Neural cell (in vitro differentiated cells): ENCODE measurements around the gene NACC2. TPM values are rescaled to one million over a fixed set of nuclear protein-coding genes. Genes with fewer than 3 reads are reported as not detected.

Experiments
- H2AFZ ChIP-seq: fragments of 200-600, 300-800 bp; sonication (generic), shearing (Covaris generic); 2 replicates; pipeline ENCODE4 v1.6.0; 2014; ENCODE audit warnings: low read depth, mild to moderate bottlenecking, antibody characterized with exemption, low read length, moderate library complexity
- H3F3A ChIP-seq: fragments of 200-600 bp; shearing (Covaris generic); 2 replicates; pipeline ENCODE4 v1.6.1; 2016; ENCODE audit warnings: mild to moderate bottlenecking, moderate library complexity, mixed read lengths, antibody characterized with exemption, low read length; ENCODE audit not compliant: insufficient read depth, poor library complexity, severe bottlenecking
- H3K27ac ChIP-seq: fragments of 200-600, 300-800 bp; sonication (generic), shearing (Covaris generic); 2 replicates; pipeline ENCODE4 v1.5.1; 2014; ENCODE audit warnings: mild to moderate bottlenecking, low read length, moderate library complexity
- H3K27me3 ChIP-seq: fragments of 300-800, 200-600 bp; sonication (generic), shearing (Covaris generic); 2 replicates; pipeline ENCODE4 v1.6.0; 2014; ENCODE audit warnings: mild to moderate bottlenecking, low read depth, low read length, moderate library complexity; ENCODE audit not compliant: insufficient read depth
- H3K36me3 ChIP-seq: fragments of 300-800, 200-600 bp; sonication (generic), shearing (Covaris generic); 2 replicates; pipeline ENCODE4 v1.5.1; 2014; ENCODE audit warnings: mild to moderate bottlenecking, antibody characterized with exemption, low read length, moderate library complexity; ENCODE audit not compliant: insufficient read depth
- H3K4me2 ChIP-seq: fragments of 300-800, 200-600 bp; sonication (generic), shearing (Covaris generic); 2 replicates; pipeline ENCODE4 v1.6.0; 2014; ENCODE audit warnings: mild to moderate bottlenecking, low read length
- H3K4me3 ChIP-seq: fragments of 300-800, 200-600 bp; sonication (generic), shearing (Covaris generic); 2 replicates; pipeline ENCODE4 v1.5.1; 2014; ENCODE audit warnings: mild to moderate bottlenecking, low read length, moderate library complexity
- H3K79me2 ChIP-seq: fragments of 200-600 bp; shearing (Covaris generic); replicated peaks from 2 replicates; pipeline ENCODE4 v1.6.0; 2014; ENCODE audit warnings: mild to moderate bottlenecking, low read length, moderate library complexity; ENCODE audit not compliant: insufficient read depth
- H3K9ac ChIP-seq: fragments of 300-800, 200-600 bp; sonication (generic), shearing (Covaris generic); 2 replicates; pipeline ENCODE4 v1.6.1; 2016; ENCODE audit warnings: mild to moderate bottlenecking, low read length, mixed read lengths
- H3K9me2 ChIP-seq: fragments of 200-600 bp; shearing (Covaris generic); 2 replicates; pipeline ENCODE4 v1.6.1; 2016; ENCODE audit warnings: mild to moderate bottlenecking, low read length, mixed read lengths; ENCODE audit not compliant: insufficient read depth
- H3K9me3 ChIP-seq: fragments of 200-600, 300-800 bp; sonication (generic), shearing (Covaris generic); 2 replicates; pipeline ENCODE4 v1.6.1; 2016; ENCODE audit warnings: mild to moderate bottlenecking, mixed run types, low read length, moderate library complexity, mixed read lengths
- H4K20me1 ChIP-seq: fragments of 200-600 bp; shearing (Covaris generic); 2 replicates; pipeline ENCODE4 v1.6.1; 2016; ENCODE audit warnings: mild to moderate bottlenecking, mixed run types; ENCODE audit not compliant: insufficient read depth
- EP300 ChIP-seq: fragments of 450-650 bp; conservative IDR thresholded peaks from 2 replicates; pipeline ENCODE4 v1.6.1; 2014; ENCODE audit warnings: antibody characterized with exemption, mild to moderate bottlenecking, moderate library complexity; ENCODE audit not compliant: poor library complexity, severe bottlenecking
- EZH2 ChIP-seq: fragments of 200-600, 300-800 bp; shearing (Covaris generic), sonication (generic); IDR thresholded peaks from 2 replicates; pipeline ENCODE4 v1.6.1; 2014; ENCODE audit warnings: antibody characterized with exemption, low read length, borderline replicate concordance, mild to moderate bottlenecking; ENCODE audit not compliant: insufficient read depth, poor library complexity, severe bottlenecking
- MXI1 ChIP-seq: fragments of 450-650 bp; conservative IDR thresholded peaks from 2 replicates; pipeline ENCODE4 v1.6.1; 2014; ENCODE audit warnings: antibody characterized with exemption, mild to moderate bottlenecking; ENCODE audit not compliant: poor library complexity, severe bottlenecking
- POLR2AphosphoS5 ChIP-seq: IDR thresholded peaks from 2 replicates; pipeline ENCODE4 v1.6.1; 2012
- RAD21 ChIP-seq: fragments of 450-650 bp; conservative IDR thresholded peaks from 2 replicates; pipeline ENCODE4 v1.6.1; 2014; ENCODE audit warnings: antibody characterized with exemption, mild to moderate bottlenecking, moderate library complexity
- REST ChIP-seq: IDR thresholded peaks from 2 replicates; pipeline ENCODE4 v1.6.1; 2012; ENCODE audit warnings: borderline replicate concordance
- SMC3 ChIP-seq: fragments of 450-650 bp; conservative IDR thresholded peaks from 2 replicates; pipeline ENCODE4 v1.6.1; 2014; ENCODE audit warnings: antibody characterized with exemption, mild to moderate bottlenecking, moderate library complexity; ENCODE audit not compliant: poor library complexity
- TAF1 ChIP-seq: IDR thresholded peaks from 2 replicates; pipeline ENCODE4 v1.6.1; 2012; ENCODE audit warnings: low read depth
- polyA plus RNA-seq: library from polyadenylated mRNA; depleted of rRNA; stranded (reverse); fragments of >200 nt; gene quantifications from 2 replicates; pipeline ENCODE4 v1.2.3, GENCODE V29; 2014

Gene NACC2
- polyA plus RNA-seq, 1 donor from 2014 or later = 1.7 TPM

- Histone ChIP-seq H3K9me3 (no peaks in the 10 kb centered on the region), H3K4me2 (no peak overlapping the region), H3K27me3 (no peaks in the 10 kb centered on the region), H3K4me3 (no peak overlapping the region), H3K36me3 (no peaks in the 10 kb centered on the region), H3K9me2 (no peaks in the 10 kb centered on the region), H2AFZ (no peak overlapping the region), H3K9ac (no peak overlapping the region), H3F3A (no peaks in the 10 kb centered on the region), H3K27ac (no peak overlapping the region), H4K20me1 (no peaks in the 10 kb centered on the region), H3K79me2 (no peaks in the 10 kb centered on the region)
- TF ChIP-seq POLR2AphosphoS5 (no peak), EZH2 (no peak), REST (no peak)
Measured at GRCh38 chr9:136003411-136004218, 91.5 kb downstream of the NACC2 start.

GRCh38 chr9:136002881-136003280 is 92.2 kb downstream of the NACC2 start:
- TF ChIP-seq REST = no peak
- no peak for TF ChIP-seq POLR2AphosphoS5
- TF ChIP-seq RAD21 = no peak
- Histone ChIP-seq H3K4me2 (no peak overlapping the region), H3K9me3 (no peaks in the 10 kb centered on the region)

GRCh38 chr9:136002215-136002614 is 92.9 kb downstream of the NACC2 start:
- no peaks in the 10 kb centered on the region for H4K20me1 ChIP-seq
- no peaks in the 10 kb centered on the region for H3K9me3 ChIP-seq
- H3K9me2 ChIP-seq = no peaks in the 10 kb centered on the region
- no peaks in the 10 kb centered on the region for H3K36me3 ChIP-seq
- no peaks in the 10 kb centered on the region for H3K79me2 ChIP-seq
- H3F3A ChIP-seq = no peaks in the 10 kb centered on the region
- no peak overlapping the region for H3K9ac ChIP-seq
- no peaks in the 10 kb centered on the region for H3K27me3 ChIP-seq
- H3K4me2 ChIP-seq = no peak overlapping the region
- no peak overlapping the region for H2AFZ ChIP-seq
- H3K4me3 ChIP-seq = no peak overlapping the region
- H3K27ac ChIP-seq = no peak overlapping the region
- TF ChIP-seq EZH2 (no peak), SMC3 (no peak), EP300 (no peak), POLR2AphosphoS5 (no peak), TAF1 (no peak), MXI1 (no peak), REST (no peak)

More at GRCh38 chr9:136002881-136003280, 92.2 kb downstream of the NACC2 start:
- Histone ChIP-seq H3K79me2 (no peaks in the 10 kb centered on the region), H4K20me1 (no peaks in the 10 kb centered on the region), H3K27ac (no peak overlapping the region), H3K9ac (no peak overlapping the region), H3K4me3 (no peak overlapping the region), H3F3A (no peaks in the 10 kb centered on the region), H3K27me3 (no peaks in the 10 kb centered on the region), H3K9me2 (no peaks in the 10 kb centered on the region), H3K36me3 (no peaks in the 10 kb centered on the region), H2AFZ (no peak overlapping the region)
